Stimulated activated CD8-positive, alpha-beta memory T cell treated with anti-CD3 and anti-CD28 coated beads, Interleukin-12 subunit alpha, Interleukin-12 subunit beta, amount 100 ng/mL, for 1 hour (primary cell): Measurements from ENCODE around the gene XPA.
"Not testable (repeated sequence)": the region's sequence is repeated elsewhere in the genome, so short reads cannot be mapped to it uniquely, and the experiment has no call there.

Source experiments
- DNase-seq: peaks from one replicate; pipeline ENCODE4 v3.0.0-alpha.2; 2020; ENCODE audit warnings: low read depth

XPA gene

DNA sequence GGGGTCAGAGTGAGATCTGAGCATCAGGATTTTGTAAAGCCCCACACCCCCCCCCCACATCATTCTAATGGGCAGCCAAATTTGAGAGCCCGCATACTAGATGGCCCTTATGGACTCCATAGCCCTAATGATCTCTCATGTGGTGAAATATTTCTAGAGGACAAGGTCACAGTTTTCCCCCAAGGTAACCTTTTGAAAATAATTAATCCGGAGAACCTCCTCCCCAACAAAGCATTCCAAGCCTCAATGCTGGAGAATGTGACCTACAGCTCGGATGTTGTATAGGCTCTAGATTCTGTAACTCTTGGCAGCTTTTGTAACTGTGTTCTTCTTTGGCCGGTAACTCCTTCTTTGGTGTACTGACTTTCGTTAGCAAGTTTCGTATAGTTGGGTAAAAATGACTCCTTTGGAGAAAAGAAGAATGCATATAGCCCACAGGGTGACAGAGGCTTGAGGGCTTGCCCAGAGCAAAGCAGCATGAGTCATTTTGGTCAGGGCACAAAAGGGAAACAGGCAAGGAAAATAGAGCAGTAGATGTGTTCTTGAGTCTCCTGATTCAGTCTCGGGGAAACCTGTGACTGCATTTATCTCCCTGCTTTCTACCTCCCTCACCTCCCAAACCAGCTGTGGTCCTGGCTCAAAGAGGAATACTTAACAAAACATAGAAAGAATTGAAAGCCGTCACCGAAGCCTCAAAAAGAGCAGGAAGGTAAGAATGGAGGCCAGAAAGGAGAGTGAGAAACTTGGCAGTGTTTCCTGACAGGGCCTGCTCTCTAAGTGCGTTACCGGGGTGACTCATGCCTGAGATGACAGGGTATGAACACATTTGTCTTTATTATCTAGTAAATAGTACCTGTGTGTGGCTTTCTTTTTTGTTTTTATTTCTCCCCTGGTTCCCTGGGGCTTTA is 6.6 kb upstream of the XPA start:
- DNase-seq = no peak

DNA sequence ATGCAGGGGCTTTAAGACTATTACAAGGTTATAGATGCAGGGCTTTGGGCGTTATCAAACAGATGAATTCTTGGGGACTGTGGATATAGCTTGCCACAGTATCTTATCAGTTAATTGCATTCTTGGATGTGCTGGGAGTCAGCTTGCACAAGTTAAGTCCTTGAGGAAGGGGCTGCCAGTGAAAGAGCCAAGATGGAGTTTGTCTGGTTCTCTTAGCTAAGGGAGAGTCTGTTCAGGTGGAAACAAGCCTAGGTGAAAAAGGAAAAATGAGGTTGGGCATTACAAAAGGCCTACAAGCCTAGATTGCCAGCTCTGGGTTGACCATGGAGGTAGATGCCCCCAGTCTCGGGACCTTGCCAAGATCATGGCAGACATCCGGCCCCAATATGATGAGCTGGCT is 2.7 kb upstream of the XPA start:
- DNase-seq = not testable (repeated sequence)

DNA sequence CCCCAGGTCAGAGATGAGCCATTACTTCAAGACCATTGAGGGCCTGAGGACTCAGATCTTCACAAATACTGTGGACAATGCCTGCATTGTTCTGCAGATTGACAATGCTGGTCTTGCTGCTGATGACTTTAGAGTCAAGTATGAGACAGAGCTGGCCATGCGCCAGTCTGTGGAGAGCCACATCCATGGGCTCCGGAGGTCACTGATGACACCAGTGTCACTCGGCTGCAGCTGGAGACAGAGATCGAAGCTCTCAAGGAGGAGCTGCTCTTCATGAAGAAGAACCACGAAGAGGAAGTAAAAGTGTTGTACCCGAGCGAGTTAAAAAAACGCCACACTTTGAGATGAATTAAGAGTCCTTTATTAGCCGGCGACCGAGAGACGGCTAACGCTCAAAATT is 2.1 kb upstream of the XPA start:
- not testable (repeated sequence) for DNase-seq

DNA sequence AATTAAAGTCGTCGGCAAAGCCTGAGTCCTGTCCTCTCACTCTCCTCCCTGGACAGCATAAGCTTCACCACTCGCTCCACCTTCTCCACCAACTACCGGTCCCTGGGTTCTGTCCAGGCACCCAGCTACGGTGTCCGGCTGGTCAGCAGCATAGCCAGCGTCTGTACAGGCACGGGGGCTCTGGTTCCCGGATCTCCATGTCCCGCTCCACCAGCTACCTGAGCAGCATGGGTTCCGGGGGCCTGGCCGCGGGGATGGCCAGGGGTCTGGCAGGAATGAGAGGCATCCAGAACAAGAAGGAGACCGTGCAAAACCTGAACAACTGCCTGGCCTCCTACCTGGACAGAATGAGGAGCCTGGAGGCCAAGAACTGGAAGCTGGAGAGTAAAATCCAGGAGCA is 1.7 kb upstream of the XPA start:
- no peak for DNase-seq

DNA sequence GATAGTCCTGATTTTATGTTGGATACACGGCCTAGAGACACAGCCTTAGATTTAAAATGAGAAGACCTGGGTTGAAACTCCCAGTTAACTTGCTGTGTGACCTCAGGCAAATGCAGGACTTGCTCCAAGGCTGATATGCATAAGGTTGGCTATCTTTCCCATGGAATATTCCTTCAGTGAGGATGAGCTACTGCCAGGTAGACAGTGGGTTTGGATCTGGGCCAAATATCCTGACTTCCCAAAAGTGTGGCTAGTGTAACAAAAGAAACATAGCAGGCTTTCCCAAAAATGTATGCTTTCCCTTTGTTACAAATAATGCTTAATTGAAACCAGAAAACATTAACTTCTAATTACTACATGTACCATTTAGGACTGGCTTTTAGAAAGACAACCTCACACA is 697 bp upstream of the XPA start:
- DNase-seq = no peak

DNA sequence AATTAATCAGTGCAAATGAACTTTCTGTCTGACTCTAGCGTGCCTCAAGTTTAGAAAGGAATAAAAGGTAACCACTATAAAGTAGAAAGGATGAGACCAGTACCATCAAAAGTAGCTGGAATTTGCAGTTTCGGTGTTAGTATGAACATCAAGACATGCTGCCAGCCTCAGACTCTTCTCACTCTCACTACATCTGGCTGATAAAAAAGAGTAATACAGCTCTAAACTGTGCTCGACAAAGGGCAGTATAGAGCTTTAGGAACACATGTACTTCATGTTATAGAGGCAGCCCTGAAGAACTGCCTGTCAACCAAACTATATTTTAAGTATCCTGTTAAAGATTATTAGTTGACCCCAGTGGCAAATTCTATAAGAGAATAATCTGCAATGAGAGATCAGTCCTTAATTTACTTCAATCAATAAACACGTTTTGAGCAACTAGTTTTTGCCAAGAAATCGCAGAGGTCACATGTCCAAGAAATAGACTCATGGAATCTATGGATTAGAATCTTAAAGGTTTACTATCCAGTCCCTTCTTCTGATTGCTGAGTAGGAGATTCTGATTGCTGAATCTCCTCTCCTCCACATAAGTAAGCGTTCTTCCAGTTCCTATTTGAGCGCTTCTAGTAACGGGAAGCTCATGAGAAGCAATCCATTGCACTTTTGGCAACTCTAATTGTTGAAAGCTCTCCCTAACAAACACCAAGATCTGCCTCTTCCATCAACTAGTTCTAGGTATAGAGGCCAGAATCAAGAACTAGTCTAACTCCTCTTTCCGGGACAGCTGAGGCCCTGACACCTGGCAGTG is 941 bp downstream of the XPA start:
- DNase-seq = no peak

DNA sequence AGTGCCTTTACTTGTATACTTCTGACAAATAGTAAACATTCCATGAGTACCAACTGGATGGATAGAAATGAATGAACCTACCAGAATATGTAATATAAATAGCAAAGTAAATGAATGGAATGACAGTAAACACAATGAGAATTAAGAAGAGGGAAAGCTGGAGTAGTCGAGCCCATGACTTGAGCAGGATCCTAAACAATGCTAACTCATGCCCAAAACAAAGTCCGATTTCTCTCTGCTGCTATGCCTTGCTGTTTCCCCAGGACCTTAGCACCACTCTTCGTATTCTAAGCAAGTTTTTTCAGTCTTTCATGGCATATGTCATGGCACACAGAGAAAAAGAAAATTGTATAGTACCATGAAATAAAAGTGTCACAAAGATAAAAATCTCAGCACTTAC is 1.8 kb downstream of the XPA start:
- DNase-seq = no peak

DNA sequence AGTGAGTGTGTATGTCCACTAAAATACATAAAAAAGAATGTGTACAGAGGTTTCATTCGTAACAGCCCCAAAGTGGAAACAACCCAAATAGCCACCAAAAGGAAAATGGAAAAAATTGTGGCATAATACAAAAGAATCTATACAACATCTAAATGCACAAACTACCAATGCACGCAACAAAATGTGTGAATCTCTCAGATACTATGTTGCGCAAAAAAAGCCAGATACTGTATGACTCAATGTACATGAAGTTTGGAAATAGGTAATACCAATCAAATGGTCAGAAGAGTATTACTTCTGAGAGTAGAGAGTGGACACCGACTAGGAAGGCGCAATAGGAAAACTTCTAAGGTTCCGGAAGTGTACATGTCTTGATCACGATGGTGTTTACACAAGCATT is 2.4 kb downstream of the XPA start:
- no peak for DNase-seq

DNA sequence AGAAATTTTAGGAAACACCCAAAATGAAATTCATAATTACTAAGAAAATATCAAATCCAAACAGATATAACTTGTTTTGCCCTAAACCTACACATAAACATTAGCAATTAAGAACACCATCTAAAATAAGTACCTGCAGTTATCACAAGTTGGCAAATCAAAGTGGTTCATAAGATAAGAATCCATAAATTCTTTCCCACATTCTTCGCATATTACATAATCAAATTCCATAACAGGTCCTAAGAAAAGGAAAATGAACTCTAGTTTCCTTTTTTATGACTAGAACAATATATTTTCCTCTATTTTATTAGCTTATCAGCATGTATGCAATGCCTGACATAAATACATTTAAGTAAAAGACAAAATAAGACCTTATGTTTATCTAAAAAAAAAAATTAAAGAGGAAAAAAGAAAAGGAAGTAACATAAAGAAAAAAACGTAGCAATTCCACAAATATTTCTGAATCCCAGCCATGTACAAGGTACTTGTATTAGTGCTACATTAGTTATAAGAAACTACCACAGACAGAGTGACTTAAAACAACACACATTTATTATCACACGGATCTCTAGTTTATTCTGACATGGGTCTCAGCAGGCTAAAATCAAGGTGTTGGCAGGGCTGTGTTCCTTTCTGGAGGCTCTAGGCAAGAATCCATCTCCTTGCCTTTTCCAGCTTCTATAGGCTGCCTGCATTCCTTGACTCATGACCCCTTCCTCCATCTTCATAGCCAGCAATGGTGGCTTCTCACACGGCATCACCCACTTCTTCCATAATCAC is 7.5 kb downstream of the XPA start:
- DNase-seq = no peak

DNA sequence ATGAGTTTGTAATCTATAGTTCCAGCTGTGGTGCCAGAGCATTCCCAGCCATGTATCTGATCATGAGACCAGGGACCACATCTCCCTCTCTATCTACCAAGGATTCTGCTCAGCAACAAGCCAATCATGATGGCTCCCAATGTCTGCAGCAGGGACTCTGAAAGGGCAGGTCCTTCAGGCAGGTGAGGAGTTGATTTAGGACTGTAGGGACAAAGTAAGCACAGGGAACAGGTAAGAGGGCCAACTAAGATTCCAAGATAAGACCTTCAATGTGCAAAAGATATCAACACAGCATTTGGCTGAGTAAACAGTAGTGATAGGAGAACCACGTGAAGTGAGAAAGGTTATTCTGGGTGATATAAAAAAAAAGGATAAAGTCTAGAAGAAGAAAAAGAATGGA is 8.5 kb downstream of the XPA start:
- DNase-seq = no peak

DNA sequence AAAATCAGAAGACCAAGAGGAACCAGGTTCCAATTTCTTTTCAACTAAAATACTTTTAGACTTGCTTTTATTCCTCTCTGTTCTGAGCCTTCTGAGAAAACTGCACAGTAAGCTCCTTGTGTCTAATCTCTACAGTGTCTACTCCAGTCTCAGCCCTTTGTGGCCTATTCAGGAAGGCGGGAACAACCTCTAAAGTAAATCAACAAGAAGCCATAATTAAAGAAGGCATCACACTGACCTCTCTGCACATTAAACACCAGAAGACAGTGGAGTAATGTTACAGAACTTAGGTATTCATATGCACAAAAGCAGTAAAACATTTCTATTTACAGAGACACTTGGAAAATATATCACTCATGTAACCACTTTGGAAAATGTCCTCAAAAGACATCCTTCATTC is 14.9 kb downstream of the XPA start:
- no peak for DNase-seq

DNA sequence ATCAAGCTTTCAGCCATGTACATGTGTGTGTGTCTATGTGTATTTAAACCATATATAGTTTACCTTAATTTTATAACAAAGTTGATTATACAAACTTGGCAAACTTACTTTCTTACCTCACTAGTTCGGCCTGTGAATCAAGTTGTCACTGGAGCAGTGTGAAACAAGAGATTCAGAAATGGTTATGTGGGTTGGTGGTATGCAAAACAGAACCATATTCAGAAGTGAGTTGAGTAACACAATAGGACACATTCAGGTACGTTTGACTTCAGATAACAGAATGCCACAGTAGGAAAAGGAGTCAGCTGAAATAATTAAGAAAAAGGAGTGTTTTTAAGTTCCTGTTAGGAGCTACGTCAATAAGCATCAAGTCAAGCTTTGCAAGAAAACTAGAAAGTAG is 21.5 kb downstream of the XPA start:
- no peak for DNase-seq

DNA sequence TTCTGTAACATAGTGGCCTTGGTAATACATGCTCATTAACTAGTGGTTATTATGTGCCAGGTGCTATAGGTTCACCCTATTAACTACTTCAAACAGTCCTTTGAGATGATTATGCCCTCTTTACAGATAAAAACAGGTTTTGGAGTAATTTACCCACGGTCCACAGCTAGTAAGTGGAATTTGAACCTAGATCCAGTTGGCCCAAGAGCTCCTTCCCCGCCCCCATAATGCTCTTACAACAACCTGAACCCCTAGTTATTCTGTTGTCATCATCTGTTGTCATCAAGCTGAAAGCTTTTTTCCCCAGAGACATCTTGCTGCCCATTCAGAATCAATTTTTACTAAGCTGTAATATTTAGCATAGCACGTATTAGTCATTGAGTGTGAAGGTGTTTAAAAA is 23.2 kb downstream of the XPA start:
- no peak for DNase-seq

DNA sequence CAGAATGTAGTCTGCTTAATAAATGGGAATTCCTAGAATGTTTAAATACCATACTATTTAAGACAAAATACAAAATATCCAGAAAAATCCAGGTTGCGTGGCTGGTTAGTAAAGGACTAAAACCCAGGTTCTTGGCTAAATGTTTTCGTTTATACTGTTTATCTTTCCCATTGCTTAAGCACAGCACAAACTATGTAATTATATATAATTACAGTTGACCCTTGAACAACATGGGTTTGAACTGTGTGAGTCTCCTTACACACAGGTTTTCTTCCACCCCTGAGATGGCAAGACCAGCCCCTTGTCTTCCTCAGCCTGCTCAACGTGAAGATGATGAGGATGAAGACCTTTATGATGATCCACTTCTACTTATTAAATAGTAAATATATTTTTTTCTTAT is 24.7 kb downstream of the XPA start:
- no peak for DNase-seq

DNA sequence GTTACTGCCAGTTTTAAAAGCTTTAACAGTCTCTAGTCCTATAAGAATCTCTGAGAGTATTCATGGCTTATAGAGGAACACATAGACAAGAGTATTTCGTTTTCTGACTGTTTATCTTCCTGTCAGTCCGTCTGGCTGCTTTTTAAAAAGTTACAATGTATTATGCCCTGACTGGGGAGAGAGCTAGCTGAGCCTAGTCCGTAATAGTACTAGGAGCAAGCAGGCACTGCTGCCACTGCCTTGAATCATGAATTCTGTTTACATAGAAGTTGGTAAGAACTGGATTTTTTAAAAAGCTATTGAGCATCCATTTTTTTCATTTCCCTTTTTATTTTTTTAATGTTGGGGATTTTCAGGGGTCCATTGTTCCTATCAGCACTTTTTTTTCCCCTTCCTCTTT is 26.6 kb downstream of the XPA start:
- DNase-seq = no peak

DNA sequence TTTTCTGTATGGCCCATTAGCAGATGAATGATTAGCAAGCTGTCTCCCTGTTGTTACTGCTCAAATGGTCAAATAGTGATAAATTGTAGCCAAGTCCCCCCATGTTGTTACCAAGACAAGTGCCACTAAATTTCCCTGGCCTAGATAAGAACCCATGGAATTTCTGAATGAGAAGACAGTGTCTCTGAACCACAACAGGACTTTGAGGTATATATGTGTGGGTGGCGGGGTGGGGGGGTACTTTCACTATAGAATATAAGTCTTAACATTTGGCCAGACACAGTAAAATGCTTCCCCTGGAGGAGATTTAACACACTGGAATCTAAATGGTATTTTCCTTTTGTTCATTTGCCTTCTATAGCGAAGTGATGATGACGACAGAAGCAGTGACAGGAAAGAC is 28.7 kb downstream of the XPA start:
- no peak for DNase-seq

DNA sequence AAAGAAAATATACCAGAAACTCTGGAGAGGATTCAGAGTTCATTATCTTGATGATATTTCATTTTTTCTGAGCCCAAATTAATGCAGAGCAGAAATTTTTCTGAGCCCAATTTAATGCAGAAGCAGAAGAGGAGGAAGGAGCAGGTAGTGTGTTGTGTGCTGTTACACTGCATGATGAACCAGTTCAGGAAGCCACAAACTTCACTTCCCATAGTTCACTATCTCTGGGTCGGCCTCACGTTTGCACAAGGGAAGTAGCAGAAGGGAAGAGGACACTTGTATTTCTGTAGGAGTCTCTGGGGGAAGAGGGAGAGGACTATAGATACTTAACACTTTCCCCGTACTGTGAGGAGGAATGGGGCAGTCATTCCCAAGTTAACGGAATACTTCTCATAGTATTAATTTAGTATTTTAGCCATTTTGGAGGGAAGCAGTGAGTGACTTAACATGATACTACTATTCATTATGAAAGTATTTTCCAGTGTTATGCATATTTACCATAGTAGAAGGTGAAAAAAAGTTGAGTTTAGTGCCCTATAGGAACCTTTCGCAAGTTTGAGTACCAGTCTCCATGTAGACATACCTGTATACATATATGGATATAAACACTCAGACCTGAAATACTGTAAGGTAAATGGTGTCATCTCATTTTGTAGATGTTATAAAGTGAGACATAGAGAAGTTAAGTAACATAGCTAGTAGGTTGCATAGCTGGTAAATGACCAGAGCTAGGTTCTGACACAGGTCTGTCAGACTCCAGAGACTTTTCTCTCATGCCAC is 30.0 kb downstream of the XPA start:
- DNase-seq = no peak

DNA sequence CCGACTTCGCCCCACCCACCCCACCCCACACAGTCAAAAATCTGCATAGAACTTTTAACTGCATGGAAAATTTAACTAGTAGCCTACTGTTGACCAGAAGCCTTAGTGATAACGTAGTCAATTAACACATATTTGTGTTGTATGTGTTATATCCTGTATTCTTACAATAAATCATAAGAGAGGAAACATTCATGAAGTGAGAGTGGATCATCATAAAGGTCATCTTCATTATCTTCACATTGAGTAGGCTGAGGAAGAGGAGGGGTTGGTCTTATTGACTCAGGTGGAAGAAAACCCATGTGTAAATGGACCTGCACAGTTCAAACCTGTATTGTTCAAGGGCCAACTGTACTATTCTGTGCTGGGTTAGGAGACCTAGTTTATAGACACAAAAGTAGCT is 31.4 kb downstream of the XPA start:
- DNase-seq = no peak

DNA sequence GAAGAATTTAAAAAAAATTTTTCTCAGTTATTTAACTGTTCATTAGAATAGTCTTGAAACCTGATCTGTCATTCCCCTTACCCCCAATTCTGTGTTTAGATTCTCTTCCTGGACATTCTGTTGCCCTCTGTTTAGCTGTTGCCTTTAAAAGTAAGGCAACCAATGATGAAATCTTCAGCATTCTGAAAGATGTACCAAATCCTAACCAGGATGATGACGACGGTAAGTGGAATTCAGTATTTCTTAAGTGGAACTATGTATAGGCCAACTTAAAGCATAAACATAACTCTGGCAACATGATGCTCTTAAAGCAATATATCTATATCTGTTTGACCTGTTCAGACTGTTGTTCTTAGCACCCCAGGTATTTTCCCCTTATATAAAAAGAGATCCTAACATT is 36.3 kb downstream of the XPA start:
- DNase-seq = no peak

DNA sequence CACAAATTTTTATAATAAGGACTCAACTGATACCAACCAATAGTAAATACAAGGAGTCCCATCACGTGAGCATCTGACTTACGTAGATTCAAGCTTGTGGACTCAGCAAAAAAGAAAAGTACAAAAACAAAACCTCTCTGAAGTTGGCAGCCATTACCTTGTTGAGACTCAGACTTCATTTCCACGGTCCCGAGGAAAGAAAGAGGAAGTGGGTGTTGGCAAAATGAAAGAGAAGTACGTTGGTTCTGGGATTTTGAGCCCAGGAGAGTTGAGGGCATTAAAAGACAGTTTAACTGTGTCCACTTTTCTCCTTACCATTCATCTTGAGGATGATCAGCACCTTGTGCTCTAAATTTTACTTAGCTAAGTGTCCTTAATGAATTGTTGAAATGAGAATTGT is 36.8 kb downstream of the XPA start:
- DNase-seq = no peak

DNA sequence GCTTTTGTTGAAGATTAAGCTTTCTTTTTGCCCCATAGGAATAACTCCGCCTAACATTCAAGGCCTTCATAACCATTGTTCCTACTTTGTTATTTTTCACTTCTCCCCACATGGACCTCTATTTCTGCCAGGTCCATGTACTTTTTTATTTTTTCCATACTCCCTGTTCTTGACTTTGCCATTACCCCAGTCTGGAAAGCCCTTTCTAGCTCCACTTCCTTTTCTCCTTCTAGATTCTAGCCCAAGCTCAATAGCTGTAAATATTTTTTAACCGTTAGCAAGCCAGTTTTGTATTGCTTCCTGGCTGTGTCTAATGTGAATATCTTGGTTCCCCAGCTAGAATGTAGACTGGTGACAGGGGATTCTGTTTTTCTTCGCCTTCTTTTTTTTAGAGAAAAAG is 37.4 kb downstream of the XPA start:
- DNase-seq = no peak

DNA sequence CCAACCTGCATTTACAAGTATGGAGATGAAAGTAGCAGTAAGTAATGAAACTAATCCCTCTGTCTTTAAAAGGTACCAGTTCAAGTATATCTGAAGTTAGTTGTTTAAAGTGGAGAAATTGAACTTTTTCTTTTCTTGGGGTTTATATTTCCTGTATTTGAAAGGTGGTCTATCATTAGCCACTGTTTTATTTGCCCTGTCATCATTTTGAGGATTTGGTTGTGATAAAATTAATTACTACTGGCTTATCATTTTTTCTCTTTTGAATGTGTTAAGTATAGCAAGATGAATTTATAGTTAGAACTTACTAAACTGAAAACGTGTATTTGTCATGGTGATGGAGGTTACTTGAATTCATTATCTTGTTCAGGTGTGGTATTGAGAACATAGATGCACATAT is 38.4 kb downstream of the XPA start:
- no peak for DNase-seq
